ENCODE data around the gene SMIM1.

Gene SMIM1

DNA sequence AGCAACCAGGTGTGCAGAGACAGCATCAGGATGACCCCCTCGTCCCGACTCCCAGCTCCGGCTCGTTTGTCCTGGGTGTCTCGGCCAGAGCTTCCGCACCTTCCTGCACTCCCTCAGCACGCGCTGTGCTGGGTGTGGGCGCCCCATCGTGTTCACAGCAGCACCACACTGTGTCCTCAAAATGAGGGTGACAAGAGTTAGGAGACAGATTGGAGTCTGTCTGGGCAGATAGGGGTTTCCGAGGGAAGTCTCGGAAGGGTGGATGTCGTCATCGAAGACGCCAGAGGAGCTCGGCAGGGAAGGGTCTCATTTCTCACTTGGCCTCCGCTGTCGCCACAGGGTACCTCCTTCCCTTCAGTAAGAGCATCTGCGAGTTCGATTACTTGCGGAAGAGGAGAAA lies 16.2 kb upstream of the SMIM1 start:
- no peak for DNase-seq (ENCODE audit: low read depth)

DNA sequence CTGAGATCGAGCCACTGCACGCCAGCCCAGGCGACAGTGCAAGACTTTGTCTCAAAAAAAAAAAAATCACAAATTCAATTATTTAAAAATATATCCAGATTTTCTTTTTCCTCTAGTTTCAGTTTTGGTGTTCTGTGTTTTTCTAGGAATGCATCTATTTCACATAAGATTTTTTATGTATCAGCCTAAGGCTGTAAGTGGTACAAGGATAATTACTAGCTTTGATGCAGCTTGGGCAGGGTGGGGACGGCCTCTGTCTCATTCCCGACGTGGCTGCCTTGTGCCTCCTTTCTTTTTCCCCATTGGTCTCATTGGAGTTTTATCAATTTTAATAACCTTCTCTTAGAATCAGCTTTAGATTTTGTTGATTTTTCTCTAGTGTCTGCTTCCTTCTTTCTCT lies 13.4 kb upstream of the SMIM1 start:
- DNase-seq (ENCODE audit: low read depth), result no peak

DNA sequence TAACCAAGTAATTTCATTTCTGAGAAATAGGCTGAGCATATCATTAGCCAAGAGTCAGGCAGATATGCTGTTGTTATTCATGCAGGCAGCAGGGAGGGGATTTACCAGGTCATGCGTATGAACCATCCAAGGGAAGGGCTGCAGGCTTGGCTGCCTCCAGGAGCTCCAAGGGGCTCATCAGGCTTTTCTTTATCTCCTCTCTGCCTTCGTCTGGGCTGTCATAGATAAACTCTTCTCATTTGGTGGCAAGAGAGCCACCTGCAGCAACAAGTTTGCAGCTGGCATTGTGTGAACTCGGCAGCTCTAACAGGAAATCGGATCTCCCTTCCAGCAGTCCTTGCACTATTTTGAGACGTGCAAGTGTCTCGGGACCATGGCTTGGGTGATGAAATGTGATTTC lies 12.8 kb upstream of the SMIM1 start:
- DNase-seq (ENCODE audit: low read depth), result no peak

DNA sequence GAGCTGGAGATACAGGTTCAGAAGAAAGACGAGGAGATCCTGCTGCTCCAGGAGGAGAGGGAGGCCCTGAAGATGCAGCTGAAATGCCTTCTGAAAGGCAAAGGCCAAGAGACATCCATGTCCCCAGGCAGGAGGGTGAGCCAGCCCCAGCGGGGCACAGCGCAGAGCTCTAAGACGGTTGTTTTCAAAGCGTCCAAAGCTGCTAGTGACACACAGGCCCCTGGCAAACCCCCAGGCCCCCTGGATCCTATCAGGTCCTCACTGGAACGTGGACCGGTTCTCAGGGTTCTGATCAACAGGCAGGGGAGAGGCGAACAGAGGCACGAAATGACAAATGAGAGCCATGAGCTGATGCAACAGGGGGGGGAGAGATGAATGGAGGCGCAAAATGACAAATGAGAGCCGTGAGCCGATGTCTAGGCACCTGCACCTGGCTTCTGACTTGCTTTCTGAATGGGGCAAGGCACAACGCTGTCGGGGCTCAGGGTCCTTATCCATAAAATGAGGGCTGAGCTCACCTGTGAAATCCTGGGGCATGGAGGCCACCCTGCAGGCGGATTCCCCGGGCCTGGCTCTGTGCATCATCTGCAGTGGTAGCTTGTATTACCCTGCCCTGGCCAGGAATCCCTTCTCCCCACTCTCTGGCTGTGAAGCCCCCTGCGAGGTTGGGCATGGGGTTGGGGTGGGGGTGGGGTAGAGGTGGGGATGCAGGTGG lies 11.1 kb upstream of the SMIM1 start:
- no peak for DNase-seq (ENCODE audit: low read depth)

DNA sequence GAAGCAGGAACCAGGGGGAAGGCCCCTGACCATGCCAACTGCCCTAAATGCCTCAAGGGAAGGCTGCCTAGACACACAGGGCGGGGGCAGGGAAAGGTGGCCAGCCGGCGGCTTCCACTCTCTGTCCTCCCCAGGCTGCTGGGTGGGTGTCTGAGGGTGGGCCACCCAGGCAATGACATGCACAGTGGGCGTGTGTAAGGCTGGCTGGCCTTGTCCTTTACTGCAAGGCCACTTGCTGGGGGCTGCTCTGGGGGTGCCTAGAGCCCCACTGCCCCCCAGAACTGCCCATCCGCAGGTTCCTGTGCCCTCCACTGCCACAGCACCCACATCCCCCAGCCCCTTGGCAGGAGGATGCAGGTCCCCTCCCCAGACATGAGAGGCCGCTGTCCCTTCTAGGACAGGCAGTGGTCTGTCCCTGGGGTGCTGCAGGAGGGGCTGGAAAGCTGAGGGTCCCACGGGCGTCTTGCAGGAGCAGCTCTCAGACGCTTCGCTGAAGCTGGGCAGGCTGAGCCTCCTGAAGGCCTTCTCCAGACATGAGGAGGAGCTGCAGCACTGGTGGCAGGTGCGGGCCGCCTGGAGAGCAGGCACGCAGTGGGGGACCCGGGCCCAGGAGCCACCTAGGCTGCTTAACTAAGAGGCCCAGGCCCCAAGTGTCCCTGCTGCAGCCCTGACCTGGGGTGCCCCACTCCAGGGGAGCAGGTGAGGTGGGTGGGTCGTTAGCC lies 10.2 kb upstream of the SMIM1 start:
- DNase-seq (ENCODE audit: low read depth), result no peak

DNA sequence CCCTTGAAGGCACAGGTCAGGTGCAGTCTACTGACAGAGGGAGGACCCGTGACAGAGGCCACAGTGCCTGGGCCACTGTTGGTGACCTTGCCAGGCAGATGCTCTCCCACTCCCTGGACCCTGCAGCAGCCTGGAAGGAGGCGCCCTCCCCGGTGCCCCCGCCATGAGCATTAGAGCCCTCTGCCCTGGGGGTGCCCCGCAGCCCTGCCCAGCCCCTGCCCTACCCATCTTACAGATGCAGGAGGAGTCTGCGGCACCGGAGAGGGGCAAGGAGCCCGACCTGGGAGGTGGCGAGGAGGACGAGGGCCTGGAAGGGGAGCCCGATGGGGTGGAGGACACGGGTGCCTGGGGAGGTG lies 9.7 kb upstream of the SMIM1 start:
- no peak for DNase-seq (ENCODE audit: low read depth)

DNA sequence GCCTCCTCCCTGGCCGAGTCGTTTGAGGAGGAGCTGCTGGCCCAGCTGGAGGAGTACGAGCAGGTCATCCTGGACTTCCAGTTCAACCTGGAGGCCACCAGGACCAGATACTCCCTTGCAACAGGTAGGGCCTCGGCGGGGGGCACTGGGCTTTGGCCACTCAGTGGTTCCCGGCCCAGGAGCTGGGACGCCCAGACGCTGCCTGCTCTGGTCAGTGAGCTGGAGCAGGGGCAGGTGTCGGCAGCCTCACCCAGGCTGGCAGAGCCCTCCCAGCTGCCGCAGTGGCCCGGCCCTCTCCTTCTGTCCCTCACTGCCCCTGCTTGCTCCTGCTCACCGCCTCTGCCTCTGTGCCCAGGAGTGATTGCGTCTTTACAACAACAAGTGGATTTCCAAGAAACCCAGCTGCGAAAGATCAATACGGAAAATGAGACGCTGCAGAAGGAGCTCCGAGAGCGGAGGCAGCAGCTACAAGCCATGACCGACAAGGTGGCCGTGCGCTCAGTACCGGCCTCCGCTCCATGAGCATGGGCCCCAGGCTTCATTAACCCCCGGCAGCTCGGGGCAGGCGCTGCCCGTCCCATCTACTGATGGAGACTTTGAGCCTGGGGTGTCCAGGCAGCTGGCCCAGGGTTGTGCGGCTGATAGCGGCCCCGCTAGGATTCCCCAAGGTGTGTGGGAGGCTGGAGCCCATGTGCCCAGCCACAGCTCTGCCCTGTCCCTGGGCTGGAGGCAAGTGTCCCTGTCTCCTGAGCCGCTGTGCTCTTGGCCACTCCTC lies 9.0 kb upstream of the SMIM1 start:
- DNase-seq (ENCODE audit: low read depth), result no peak

DNA sequence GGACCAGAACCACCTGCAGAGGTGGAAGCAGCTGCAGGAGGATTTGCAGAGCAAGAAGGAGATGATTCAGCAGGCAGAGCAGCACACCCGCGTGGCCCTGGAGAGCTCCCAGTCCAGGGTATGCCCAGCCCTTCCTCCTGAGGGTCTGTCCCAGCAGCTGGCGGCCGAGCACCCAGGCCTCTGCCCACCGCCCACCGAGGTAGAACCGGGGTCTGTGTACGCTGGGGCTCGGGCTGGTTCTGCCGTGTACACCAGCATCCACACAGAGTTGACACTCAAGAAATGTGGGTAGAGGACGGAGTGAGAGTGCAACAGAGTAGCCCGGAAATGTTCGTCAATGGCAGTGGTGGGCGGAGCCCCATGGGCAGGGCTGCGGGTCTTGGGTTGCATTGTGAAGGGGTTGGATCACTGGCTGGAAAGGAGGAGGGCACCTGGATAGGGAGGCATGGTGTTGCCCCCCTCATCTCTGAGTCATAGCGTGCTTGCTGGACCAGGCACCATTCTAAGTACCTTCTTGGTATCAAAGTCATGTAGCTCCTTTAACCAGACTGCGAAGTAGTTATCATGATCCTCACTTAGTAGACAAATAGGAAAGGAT lies 5.1 kb upstream of the SMIM1 start:
- no peak for DNase-seq (ENCODE audit: low read depth)

DNA sequence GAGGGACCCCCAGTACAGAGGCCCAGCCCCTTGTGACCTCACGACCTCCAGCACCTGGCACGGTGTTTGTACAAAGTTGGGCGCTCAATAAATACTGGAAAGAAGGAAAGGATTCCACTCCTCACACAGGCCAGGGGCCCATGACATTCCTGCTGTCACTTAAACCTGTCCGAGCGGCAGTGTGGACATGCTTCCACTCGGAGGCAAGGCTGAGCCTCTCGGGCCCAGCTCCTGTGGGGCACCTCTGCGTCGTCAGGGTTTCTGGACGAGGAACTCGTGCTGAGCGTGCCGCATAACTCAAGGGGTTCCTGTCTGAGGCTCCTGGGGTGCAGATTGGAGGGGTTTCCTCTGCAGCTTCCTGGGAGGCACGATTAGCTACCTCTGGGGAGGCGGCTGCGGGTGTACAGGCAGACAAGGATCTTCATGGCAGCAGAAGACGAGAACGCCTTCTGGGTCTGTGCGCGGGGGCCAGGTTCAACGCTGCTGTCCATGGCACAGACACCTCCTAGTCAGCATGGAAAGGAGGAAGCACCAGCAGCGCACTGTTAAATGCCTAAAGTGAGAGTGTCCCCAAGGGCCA lies 3.6 kb upstream of the SMIM1 start:
- no peak for DNase-seq (ENCODE audit: low read depth)

DNA sequence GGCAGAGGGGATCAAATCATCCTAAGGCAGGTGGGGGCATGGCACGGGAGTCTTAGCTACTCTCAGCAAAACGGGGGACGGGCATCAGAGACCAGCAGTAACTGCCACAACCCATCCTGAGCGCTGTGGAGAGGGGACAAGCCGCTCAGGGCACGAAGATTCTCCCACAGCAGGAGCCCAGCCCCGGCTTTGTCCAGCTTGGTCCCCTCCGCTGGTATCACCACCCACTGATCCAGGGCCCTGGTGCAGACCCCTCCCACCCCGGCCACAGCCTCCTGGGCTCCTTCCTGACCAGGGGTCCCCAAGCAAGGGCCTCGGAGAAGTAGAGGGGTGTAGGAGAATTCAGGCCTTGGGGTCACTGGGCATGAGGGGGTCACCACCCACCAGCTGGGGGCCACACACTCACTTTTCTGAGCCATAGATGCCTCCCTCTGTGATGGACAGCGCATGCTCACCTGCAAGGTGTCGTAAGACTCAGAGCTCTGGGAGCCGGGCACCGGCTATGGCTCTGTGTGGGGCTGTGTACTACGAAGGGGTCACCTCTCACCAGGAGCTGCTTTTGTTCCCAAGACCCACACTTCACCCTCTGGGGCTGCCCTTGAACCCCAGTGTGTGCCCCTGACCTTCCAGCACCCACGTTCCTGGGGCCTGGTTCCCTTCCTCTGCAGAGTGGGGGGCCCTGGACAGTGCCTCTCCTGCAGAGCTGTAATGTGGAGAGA lies 2.3 kb upstream of the SMIM1 start:
- no peak for DNase-seq (ENCODE audit: low read depth)

DNA sequence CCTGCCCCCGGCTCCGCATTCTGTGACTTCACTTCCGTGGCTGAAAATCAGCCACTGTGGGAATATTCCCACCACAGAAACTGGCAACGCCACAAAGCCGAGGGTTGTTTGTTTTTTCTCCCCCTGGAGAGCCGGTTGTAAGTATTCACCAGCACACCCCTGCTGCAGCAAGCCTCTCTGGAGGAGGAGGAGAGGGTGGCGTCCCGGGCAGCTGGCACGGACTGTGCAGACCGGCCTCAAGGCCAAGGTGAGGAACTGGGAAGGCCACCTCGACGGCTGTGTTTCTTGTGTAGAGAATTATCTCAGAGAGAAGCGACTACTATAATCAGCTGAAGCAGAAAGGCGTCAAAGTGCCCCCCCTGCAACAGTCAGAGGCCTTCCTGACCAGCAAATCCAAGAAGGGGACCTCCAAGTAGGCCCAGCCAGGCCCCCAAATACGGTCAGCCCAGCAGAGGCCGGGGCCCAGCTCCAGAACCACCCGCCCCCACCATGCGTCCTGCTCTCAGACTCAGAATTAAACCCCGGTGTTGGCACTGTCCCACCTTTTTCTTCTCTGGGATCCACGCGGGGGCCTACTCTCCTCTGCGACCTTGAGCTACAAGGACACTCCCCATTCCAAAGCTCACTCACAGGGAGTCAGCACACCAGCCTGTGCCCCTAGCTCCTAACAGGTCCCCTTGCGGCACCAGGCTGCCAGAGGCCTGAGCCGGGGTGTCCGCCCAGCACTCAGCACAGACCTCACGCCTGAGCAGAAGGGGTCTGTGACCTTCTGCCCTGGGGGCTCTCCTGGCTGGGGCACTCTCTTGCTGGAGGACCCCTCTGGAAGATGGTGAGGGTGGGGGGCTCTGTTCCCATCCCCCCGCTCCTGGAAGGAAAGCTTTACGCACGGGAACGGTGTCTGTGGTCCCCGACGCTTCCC lies 1.2 kb upstream of the SMIM1 start:
- no peak for DNase-seq (ENCODE audit: low read depth)

DNA sequence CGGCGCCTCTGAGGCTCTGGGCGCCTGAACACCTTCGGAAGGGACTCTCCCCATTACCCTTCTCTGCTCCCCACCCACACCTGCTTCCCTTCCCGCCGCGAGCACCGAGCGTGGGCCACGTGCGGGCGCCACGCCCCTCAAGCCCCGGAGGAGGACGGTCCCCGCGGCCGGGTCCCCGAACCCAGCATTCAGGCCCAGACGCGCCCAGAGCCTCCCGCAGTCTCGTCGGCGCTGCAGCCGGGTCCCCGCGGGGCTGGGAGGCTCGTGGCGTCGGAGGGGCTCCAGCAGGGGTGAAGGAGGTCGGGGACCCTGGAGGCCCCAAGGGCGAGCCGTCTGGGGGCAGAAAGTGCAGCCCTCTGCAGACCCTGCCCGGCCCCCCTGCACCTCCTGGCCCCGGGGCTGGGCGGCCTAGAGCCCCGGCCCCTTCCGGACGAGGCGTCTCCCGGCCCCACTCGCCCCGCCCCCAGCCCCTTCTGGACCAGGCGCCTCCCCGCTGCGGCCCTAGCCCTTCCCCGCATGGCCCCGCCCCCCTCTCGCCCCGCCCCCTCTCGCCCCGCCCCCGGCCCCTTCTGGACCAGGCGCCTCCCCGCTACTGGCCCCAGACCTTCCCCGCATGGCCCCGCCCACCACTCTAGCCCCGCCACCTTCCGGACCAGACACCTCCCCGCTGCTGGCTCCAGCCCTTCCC lies 378 bp upstream of the SMIM1 start:
- DNase-seq (ENCODE audit: low read depth), result no peak

DNA sequence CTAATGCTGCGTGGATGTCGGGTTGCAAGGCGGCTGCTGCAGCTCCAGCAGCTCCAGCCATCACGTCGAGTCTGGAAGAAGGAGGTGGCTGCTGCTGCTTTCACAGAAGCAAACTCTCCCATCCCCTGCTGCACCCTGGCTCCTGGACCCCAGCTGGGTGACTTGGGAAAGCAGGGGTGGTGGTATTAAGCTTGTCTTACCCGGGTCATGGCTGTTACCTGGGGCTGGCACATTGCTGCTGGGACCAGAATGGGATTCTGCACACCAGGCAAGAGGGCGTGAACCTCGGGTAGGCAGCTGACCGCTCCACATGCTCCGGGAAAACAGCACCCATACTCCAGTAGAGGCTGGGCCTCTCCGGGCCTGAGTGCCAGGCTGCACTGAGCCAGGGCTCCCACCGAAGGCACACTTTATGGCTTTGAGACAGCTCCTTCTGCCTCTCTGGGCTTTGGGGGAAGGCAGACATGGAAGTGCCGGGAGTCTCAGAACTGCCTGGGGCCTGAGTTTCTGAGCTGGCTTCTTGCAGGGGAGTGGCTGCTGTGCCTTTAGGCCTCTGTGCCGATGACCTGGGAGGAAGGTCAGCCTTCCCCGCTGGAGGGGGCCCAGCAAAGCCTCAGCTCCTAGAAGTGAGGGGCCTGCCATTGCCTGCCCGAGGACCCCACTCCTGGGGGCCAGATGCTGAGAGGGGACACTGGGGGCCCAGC lies 1.2 kb downstream of the SMIM1 start:
- no peak for DNase-seq (ENCODE audit: low read depth)

DNA sequence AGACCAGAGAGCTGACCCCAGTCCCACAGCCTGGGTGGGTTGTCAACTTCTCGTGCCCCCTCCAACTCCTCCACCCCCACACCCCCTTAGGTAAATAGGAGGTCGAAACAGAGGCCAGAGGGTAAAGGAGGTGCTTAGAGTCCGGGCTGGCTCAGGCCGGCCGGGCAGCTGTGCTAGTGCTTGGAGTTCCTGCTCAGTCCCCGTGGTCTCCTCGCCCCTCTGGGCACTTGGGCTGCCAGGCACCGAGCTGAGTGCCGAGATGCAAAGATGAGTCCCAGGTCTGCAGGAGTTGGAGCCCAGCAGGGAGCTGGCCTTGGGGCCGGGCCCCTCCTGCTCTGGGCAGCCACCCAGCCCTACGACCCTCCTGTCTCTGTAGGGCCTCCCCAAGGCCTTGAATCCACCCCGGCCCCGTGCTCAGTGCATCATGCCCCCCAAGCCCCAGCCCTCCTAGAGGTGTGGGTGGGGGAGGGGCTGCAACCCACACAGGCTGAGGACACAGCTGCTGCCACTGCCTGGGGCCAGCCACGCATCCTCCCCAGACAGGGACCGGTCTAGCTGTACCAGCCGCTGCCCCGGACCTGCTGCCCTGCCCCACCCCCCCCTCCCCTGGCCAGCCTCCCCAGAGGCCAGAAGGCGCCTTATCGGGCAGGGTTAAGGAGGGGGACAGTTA lies 1.9 kb downstream of the SMIM1 start:
- no peak for DNase-seq (ENCODE audit: low read depth)

DNA sequence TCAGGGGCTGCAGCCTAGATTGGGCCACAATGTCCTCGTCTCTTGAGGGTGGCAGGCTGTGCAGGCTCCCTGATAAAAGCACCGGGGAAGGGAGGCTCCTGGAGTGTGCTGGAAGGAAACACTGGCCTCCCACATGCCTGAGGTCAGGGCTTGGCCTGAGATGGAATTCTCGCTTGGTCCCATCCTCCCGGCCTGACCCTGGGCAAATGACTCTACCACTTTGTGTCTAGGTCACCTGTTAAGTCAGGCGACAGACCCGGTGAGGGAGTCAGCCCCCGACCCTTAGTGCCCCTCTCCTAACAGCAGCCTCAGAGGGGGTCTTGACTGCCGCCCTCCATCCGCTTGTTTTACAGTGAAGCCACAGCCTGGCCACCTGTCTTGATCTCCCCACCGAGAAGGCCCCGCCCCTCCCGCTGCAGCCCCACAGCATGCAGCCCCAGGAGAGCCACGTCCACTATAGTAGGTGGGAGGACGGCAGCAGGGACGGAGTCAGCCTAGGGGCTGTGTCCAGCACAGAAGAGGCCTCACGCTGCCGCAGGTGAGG lies 2.5 kb downstream of the SMIM1 start:
- DNase-seq (ENCODE audit: low read depth), result no peak

DNA sequence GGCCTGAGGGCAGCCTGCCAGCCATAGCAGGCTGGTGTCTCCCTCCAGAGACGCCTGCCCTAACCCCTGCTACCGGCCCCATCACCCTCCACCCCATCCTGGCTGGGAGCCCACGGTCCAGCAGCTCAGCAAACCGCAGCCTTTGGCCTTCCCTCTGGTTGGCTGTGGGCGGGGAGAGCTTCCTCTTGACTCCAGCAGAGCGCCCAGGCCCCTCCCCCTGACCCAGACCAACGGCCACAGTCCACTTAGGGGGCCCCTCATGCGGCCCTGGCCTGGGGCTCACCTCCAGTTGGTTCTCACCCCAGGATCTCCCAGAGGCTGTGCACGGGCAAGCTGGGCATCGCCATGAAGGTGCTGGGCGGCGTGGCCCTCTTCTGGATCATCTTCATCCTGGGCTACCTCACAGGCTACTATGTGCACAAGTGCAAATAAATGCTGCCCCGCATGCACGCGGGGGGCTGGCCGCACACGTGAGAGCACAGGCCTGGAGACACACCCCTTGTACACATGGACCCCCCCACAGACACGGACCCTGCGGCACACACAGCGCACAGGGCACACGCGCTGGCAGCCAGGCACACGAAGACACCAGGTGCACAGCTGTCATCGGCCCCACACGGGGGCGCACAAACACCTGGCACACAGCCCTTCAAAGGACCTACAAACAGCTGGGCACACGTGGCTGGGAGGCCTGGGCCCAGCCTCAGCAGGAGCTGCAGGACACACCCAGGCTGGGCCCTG lies 3.1 kb downstream of the SMIM1 start:
- DNase-seq (ENCODE audit: low read depth), result no peak

DNA sequence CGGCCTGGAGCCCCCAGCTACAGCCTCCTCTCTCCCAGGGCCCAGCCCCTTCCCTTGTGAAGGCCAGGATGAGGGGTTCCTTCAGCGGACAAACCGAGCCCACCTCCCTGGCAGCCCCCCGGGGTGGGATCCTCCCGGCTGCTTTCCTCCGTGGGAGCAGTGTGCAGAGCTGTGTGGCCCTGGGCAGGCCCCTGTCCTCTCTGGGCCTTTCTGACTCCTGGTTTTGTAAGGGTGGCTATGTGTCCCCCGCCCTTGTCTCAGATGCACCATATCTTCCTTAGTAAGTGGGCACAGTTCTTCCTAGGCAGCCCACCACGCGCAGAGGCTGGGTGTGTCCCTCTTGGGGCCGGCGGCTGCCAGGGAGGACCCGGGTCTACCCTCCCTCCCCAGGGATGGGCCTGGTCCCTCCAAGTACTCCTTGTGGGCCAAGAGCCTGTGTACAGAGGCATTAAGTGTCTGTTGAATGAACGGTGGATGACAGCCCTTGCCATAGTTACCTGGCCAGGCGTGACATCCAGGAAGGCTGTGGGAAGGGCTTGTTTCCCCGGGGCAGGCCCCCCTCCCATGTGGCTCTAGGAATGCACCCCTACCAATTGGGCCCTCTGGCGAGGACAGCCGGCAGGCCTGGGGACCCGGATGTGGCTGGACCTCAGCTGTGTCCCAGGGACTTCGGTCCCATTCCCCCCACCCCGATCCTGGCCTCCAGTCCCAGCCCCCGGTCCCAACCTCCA lies 3.8 kb downstream of the SMIM1 start:
- DNase-seq (ENCODE audit: low read depth), result no peak
